Trophoblast cell (in vitro differentiated cells and primary cell): ENCODE data around the gene DNLZ.

ENCODE experiments used
- DNase-seq, 2 donors: peaks; one replicate each; pipeline ENCODE4 v3.0.0-alpha.2; 2016
- H2AFZ ChIP-seq: 2 replicates; pipeline ENCODE4 v1.6.1; 2013; ENCODE audit warnings: low read length, moderate library complexity, mild to moderate bottlenecking; ENCODE audit not compliant: insufficient read depth, poor library complexity
- H2AK5ac ChIP-seq: 2 replicates; pipeline ENCODE4 v1.6.1; 2013; ENCODE audit warnings: mild to moderate bottlenecking, low read length
- H2BK120ac ChIP-seq: 2 replicates; pipeline ENCODE4 v1.6.1; 2013; ENCODE audit warnings: low read length, mild to moderate bottlenecking, moderate library complexity; ENCODE audit not compliant: insufficient read depth, poor library complexity
- H2BK12ac ChIP-seq: 2 replicates; pipeline ENCODE4 v1.6.1; 2013; ENCODE audit warnings: mild to moderate bottlenecking, low read length, moderate library complexity
- H2BK5ac ChIP-seq: 2 replicates; pipeline ENCODE4 v1.6.1; 2013; ENCODE audit warnings: low read length, low read depth, moderate library complexity, mild to moderate bottlenecking; ENCODE audit not compliant: poor library complexity
- H3K14ac ChIP-seq: 2 replicates; pipeline ENCODE4 v1.6.1; 2013; ENCODE audit warnings: mild to moderate bottlenecking, low read length
- H3K18ac ChIP-seq: 2 replicates; pipeline ENCODE4 v1.6.1; 2013; ENCODE audit warnings: mild to moderate bottlenecking, low read length
- H3K23ac ChIP-seq: 2 replicates; pipeline ENCODE4 v1.6.1; 2013; ENCODE audit warnings: low read length
- H3K27ac ChIP-seq: 2 replicates; pipeline ENCODE4 v1.5.1; 2013; ENCODE audit warnings: low read depth, mild to moderate bottlenecking, inconsistent platforms, low read length, moderate library complexity
- H3K27me3 ChIP-seq: 2 replicates; pipeline ENCODE4 v1.6.1; 2013; ENCODE audit warnings: inconsistent platforms, mild to moderate bottlenecking, low read length, moderate library complexity; ENCODE audit not compliant: insufficient read depth
- H3K36me3 ChIP-seq, 2 experiments: 1 replicate in 1 of 2; 2 replicates in 1 of 2; pipeline ENCODE4 v1.6.1; 2013; ENCODE audit warnings: low read length in 2 of 2, mild to moderate bottlenecking in 2 of 2, moderate library complexity in 1 of 2; ENCODE audit not compliant: insufficient read depth in 2 of 2, control insufficient read depth in 1 of 2
- H3K4ac ChIP-seq: 2 replicates; pipeline ENCODE4 v1.6.1; 2013; ENCODE audit warnings: low read depth, mild to moderate bottlenecking, low read length, moderate library complexity
- H3K4me1 ChIP-seq, 2 experiments: 1 replicate in 1 of 2; 2 replicates in 1 of 2; pipeline ENCODE4 v1.6.1; 2013; ENCODE audit warnings: low read length in 2 of 2, mild to moderate bottlenecking in 2 of 2, moderate library complexity in 1 of 2; ENCODE audit not compliant: insufficient read depth in 2 of 2, control insufficient read depth in 1 of 2
- H3K4me2 ChIP-seq: 2 replicates; pipeline ENCODE4 v1.6.1; 2013; ENCODE audit warnings: inconsistent platforms, mild to moderate bottlenecking, low read length, moderate library complexity
- H3K4me3 ChIP-seq: 2 replicates; pipeline ENCODE4 v1.5.1; 2013; ENCODE audit warnings: mild to moderate bottlenecking, low read depth, low read length, inconsistent platforms
- H3K79me1 ChIP-seq: one replicate; pipeline ENCODE4 v1.6.1; 2013; ENCODE audit warnings: low read length
- H3K79me2 ChIP-seq: 2 replicates; pipeline ENCODE4 v1.6.1; 2013; ENCODE audit warnings: low read length, mild to moderate bottlenecking; ENCODE audit not compliant: control insufficient read depth, insufficient read depth, poor library complexity
- H3K9ac ChIP-seq: 2 replicates; pipeline ENCODE4 v1.6.1; 2013; ENCODE audit warnings: mild to moderate bottlenecking, low read length
- H3K9me3 ChIP-seq: 2 replicates; pipeline ENCODE4 v1.6.1; 2013; ENCODE audit warnings: low read depth, mild to moderate bottlenecking, control low read depth, inconsistent platforms, low read length; ENCODE audit not compliant: insufficient read depth
- H4K12ac ChIP-seq: 2 replicates; pipeline ENCODE4 v1.6.1; 2013; ENCODE audit warnings: low read depth, mild to moderate bottlenecking, low read length, moderate library complexity
- H4K8ac ChIP-seq: 2 replicates; pipeline ENCODE4 v1.6.1; 2013; ENCODE audit warnings: low read depth, mild to moderate bottlenecking, low read length, moderate library complexity
- H4K91ac ChIP-seq: one replicate; pipeline ENCODE4 v1.6.1; 2013; ENCODE audit warnings: low read depth, mild to moderate bottlenecking, low read length, moderate library complexity
- WGBS: extraction: QIAGEN DNeasy Blood & Tissue Kit; methylation state at CpG from one replicate; pipeline ENCODE4 v1.1.7; 2013; ENCODE audit warnings: missing lambda C conversion rate; ENCODE audit not compliant: insufficient read length, insufficient coverage; ENCODE audit errors: extremely low coverage; 5-methylcytosine and 5-hydroxymethylcytosine counted together

DNLZ gene

DNA sequence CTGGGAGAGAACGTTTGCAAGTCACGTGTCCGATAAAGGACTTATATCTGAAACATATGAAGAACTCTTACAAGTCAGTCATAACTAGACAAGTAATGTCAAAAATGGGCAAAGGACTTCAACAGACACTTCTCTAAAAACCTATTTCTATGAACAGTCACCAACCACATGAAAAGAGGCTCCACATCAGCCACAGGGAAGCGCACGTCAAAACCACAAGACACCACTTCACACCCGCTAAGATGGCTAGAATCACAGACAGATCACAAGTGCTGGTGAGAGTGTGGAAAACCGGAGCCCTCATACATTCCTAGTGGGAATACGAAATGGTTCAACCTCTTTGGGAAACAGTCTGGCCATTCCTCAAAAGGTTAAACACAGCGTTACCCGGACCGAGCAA, 21.5 kb upstream of the DNLZ start:
- no peak overlapping the region for H2BK12ac ChIP-seq
- no peak overlapping the region for H3K27ac ChIP-seq
- no peaks in the 10 kb centered on the region for H3K27me3 ChIP-seq
- no peaks in the 10 kb centered on the region for H3K9me3 ChIP-seq
- no peak overlapping the region for H3K23ac ChIP-seq
- H3K36me3 ChIP-seq = peaks cover 73 to 86% of the 10 kb centered on the region in 2 experiments
- no peak for DNase-seq
- H4K8ac ChIP-seq = no peak overlapping the region
- no peak overlapping the region for H3K4me2 ChIP-seq
- no peak overlapping the region for H3K4me3 ChIP-seq
- H4K12ac ChIP-seq = no peak overlapping the region
- no peak overlapping the region for H2AFZ ChIP-seq
- no peak overlapping the region for H3K14ac ChIP-seq
- H3K9ac ChIP-seq = no peak overlapping the region
- no peaks in the 10 kb centered on the region for H3K4me1 ChIP-seq
- H3K79me1 ChIP-seq = no peaks in the 10 kb centered on the region
- no peaks in the 10 kb centered on the region for H3K79me2 ChIP-seq
- H4K91ac ChIP-seq = no peak overlapping the region
- no peak overlapping the region for H3K18ac ChIP-seq
- no peak overlapping the region for H2BK120ac ChIP-seq
- no peak overlapping the region for H3K4ac ChIP-seq
- H2AK5ac ChIP-seq = no peak overlapping the region
- no CpG with 5 or more reads among the region's 11 CpGs for WGBS
- H2BK5ac ChIP-seq = no peak overlapping the region

DNA sequence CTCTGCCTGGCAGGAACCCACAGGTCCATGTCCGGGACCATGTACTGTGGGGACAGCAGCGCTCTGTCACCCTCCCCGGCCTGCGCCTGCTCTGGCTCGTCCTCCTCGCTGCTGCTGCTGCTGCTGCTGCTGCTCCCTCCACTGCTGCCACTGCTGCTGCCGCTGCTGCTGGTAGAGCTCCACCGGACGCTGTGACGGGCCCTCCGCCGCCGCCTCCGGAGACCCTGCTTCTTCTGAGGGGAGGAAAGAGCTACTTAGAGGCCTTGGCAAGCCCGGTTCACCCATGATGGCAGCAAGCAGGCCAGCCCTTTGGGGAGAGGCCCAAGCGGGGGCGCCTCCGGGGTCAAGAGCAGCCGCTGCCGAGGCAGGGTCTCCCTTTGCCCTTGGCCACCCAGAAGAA, 19.9 kb upstream of the DNLZ start:
- no peak overlapping the region for H2AFZ ChIP-seq
- H3K79me1 ChIP-seq = no peaks in the 10 kb centered on the region
- H3K79me2 ChIP-seq = no peaks in the 10 kb centered on the region
- no peak overlapping the region for H3K4me3 ChIP-seq
- no peak overlapping the region for H4K12ac ChIP-seq
- no peak overlapping the region for H3K9ac ChIP-seq
- no peak overlapping the region for H2BK12ac ChIP-seq
- no peak overlapping the region for H2BK5ac ChIP-seq
- no peak overlapping the region for H2AK5ac ChIP-seq
- WGBS = no CpG with 5 or more reads among the region's 20 CpGs
- no peak overlapping the region for H3K23ac ChIP-seq
- no peaks in the 10 kb centered on the region for H3K4me1 ChIP-seq
- peaks cover 75 to 87% of the 10 kb centered on the region in 2 experiments for H3K36me3 ChIP-seq
- no peak overlapping the region for H3K27ac ChIP-seq
- H3K4me2 ChIP-seq = no peak overlapping the region
- no peak overlapping the region for H2BK120ac ChIP-seq
- no peak overlapping the region for H4K8ac ChIP-seq
- H3K14ac ChIP-seq = no peak overlapping the region
- no peak overlapping the region for H3K18ac ChIP-seq
- no peak overlapping the region for H4K91ac ChIP-seq
- no peaks in the 10 kb centered on the region for H3K9me3 ChIP-seq
- DNase-seq = no peak
- no peak overlapping the region for H3K4ac ChIP-seq
- no peaks in the 10 kb centered on the region for H3K27me3 ChIP-seq

DNA sequence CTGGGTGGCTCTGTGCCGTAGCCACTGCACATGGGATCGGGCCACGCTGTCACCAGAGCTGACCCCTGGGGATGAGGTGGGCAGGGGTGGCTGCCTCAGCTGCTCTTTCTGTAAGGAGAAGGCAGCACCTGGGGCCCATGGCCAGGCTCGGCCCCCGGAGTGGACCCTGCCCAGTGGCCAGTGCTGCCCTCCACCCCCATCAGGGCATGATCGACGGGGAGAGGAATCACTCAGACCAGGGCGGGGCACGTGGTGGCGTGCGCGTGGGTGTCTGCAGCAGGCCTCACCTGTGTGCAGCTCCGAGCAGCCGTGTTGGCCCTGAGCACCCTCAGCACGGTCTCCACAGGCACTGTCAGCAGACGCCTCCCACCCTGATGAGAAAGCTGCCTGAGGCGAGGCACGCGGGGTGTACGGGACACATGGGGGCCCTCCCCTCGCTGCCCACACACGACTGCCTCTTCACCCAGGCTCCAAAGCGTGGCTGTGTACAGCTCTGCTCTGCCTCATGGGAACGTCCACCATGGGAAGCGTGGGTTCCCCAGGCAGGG, 18.5 kb upstream of the DNLZ start:
- H3K4me1 ChIP-seq = no peaks in the 10 kb centered on the region
- WGBS = no CpG with 5 or more reads among the region's 25 CpGs
- no peaks in the 10 kb centered on the region for H3K9me3 ChIP-seq
- H2BK120ac ChIP-seq = no peak overlapping the region
- no peak overlapping the region for H3K23ac ChIP-seq
- H3K4me3 ChIP-seq = no peak overlapping the region
- no peak overlapping the region for H3K4me2 ChIP-seq
- no peak overlapping the region for H3K14ac ChIP-seq
- H2BK12ac ChIP-seq = no peak overlapping the region
- H3K4ac ChIP-seq = no peak overlapping the region
- no peak overlapping the region for H2BK5ac ChIP-seq
- no peaks in the 10 kb centered on the region for H3K79me2 ChIP-seq
- H2AFZ ChIP-seq = no peak overlapping the region
- no peak overlapping the region for H3K18ac ChIP-seq
- no peak overlapping the region for H4K12ac ChIP-seq
- H3K27ac ChIP-seq = no peak overlapping the region
- no peak overlapping the region for H4K8ac ChIP-seq
- peaks cover 77 to 85% of the 10 kb centered on the region in 2 experiments for H3K36me3 ChIP-seq
- no peak overlapping the region for H2AK5ac ChIP-seq
- no peak for DNase-seq
- H3K9ac ChIP-seq = no peak overlapping the region
- no peaks in the 10 kb centered on the region for H3K27me3 ChIP-seq
- no peaks in the 10 kb centered on the region for H3K79me1 ChIP-seq
- no peak overlapping the region for H4K91ac ChIP-seq

DNA sequence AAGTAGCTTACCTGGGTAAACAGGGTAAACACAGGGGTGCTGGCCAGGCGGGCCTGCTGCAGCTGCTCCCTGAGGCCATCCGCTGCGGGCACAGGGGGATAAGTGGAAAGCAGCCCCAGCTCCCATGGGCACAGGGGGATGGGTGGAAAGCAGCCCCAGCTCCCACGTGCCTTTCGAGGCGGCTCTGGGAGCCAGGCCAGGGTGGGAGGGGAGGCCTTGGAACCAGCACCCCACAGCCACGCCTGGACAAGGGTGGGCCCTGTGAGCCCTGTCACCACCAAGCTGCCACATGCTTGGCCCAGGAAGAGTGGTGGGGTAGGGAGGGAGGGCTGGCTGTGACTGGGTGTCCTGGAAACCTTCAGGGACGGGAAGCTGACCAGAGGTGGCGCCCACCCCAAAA, 17.8 kb upstream of the DNLZ start:
- no peak overlapping the region for H3K27ac ChIP-seq
- no peak overlapping the region for H3K4ac ChIP-seq
- no peak overlapping the region for H4K8ac ChIP-seq
- H4K12ac ChIP-seq = no peak overlapping the region
- H3K27me3 ChIP-seq = no peaks in the 10 kb centered on the region
- no peaks in the 10 kb centered on the region for H3K79me1 ChIP-seq
- no peak overlapping the region for H2AK5ac ChIP-seq
- H2BK12ac ChIP-seq = no peak overlapping the region
- H3K4me2 ChIP-seq = no peak overlapping the region
- no peak overlapping the region for H3K4me3 ChIP-seq
- no peaks in the 10 kb centered on the region for H3K79me2 ChIP-seq
- H3K18ac ChIP-seq = no peak overlapping the region
- no peak overlapping the region for H3K9ac ChIP-seq
- DNase-seq = no peak
- H3K36me3 ChIP-seq = peaks cover 76 to 86% of the 10 kb centered on the region in 2 experiments
- H4K91ac ChIP-seq = no peak overlapping the region
- no peak overlapping the region for H3K14ac ChIP-seq
- H2BK5ac ChIP-seq = no peak overlapping the region
- H2BK120ac ChIP-seq = no peak overlapping the region
- no CpG with 5 or more reads among the region's 9 CpGs for WGBS
- no peaks in the 10 kb centered on the region for H3K4me1 ChIP-seq
- H2AFZ ChIP-seq = no peak overlapping the region
- H3K23ac ChIP-seq = no peak overlapping the region
- H3K9me3 ChIP-seq = no peaks in the 10 kb centered on the region
